Body of pancreas (tissue), 4 donors: ENCODE measurements around the gene TRPV3. TPM values are rescaled to one million over a fixed set of nuclear protein-coding genes. Genes with fewer than 3 reads are reported as not detected.

Experiments
- ATAC-seq: fragments of 150-250 bp; one replicate; pipeline ENCODE4 v1.9.1; 2016
- DNase-seq, 4 donors: peaks; one replicate each; pipeline ENCODE4 v3.0.0-alpha.2; 2019
- H3K27ac ChIP-seq, 4 donors: fragments of 200-600 bp; sonication (generic); 1 replicate in 3 of 4; 2 replicates in 1 of 4; pipeline versions ENCODE4 v1.5.1 to v1.6.1; 2016 to 2019; ENCODE audit warnings: mild to moderate bottlenecking in 1 of 4, mixed read lengths in 1 of 4, moderate library complexity in 1 of 4
- H3K27me3 ChIP-seq, 2 donors: fragments of 200-600 bp; sonication (generic); one replicate each; pipeline ENCODE4 v1.6.0; 2016; ENCODE audit warnings: mild to moderate bottlenecking in 1 of 2
- H3K36me3 ChIP-seq, 2 donors: fragments of 200-600 bp; sonication (generic); replicated peaks in 1 of 2; 2 replicates each; pipeline ENCODE4 v1.5.1; 2016; ENCODE audit warnings: low read depth in 2 of 2; ENCODE audit not compliant: insufficient read depth in 1 of 2
- H3K4me1 ChIP-seq: fragments of 200-600 bp; sonication (generic); one replicate; pipeline ENCODE4 v1.6.0; 2016
- H3K4me3 ChIP-seq, 2 donors: fragments of 200-600 bp; sonication (generic); 1 replicate in 1 of 2; 2 replicates in 1 of 2; pipeline ENCODE4 v1.5.1; 2016 to 2019
- H3K9me3 ChIP-seq, 3 donors: fragments of 200-600 bp; sonication (generic); 1 replicate in 2 of 3; 2 replicates in 1 of 3; pipeline ENCODE4 v1.5.1; 2016
- POLR2A ChIP-seq, 3 donors: fragments of 450-650 bp; IDR thresholded peaks; one replicate each; pipeline ENCODE4 v1.6.1; 2016; ENCODE audit warnings: antibody characterized with exemption in 3 of 3, mild to moderate bottlenecking in 2 of 3
- WGBS, 2 donors: methylation state at CpG; one replicate each; pipeline ENCODE4 v1.1.5; 2017; 5-methylcytosine and 5-hydroxymethylcytosine counted together
- intact Hi-C: fragments of 100-400 bp; cut with DNase I; formaldehyde crosslinking; loops from one replicate; pipeline ENCODE4 v1.15.1; 2023
- total RNA-seq, 2 donors: library from RNA; depleted of rRNA; stranded (reverse); fragments of >200 nt; gene quantifications; one replicate each; pipeline ENCODE4 v1.1.0, GENCODE V29; 2016
- TF ChIP-seq, protein P1 (sequence below), 7 experiments: fragments of 450-650 bp in 4 of 7; fragments of 200-600 bp in 3 of 7; sonication (generic) in 3 of 7; IDR thresholded peaks; one replicate each; pipeline ENCODE4 v1.5.1; 2016 to 2019; ENCODE audit warnings: antibody characterized with exemption in 7 of 7

Gene TRPV3
- total RNA-seq, 2 donors from 2014 or later: 0.33 TPM; not detected in 1

DNA sequence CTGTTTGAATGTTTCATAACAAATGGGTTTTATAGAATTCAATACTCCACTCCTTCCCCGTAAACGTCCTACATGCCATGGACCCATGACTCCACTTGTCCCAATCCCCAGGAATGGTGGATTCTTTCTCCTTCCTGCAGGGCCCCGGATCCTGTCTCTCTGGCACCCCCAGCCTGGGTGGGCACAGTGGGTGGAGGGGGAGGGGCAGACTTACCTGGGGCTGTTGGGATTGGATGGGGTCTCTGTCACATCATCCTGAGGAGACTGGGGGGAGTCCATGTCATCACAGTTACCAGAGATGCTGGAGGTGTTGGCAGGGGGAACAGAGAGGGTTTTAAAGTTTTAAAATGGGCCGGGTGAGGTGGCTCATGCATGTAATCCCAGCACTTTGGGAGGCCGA is 13.2 kb downstream of the TRPV3 start:
- Histone ChIP-seq H3K27ac (no peak overlapping the region), H3K4me1 (no peaks in the 10 kb centered on the region), H3K27me3 (no peaks in the 10 kb centered on the region), H3K9me3 (no peaks in the 10 kb centered on the region), H3K36me3 (no peaks in the 10 kb centered on the region), H3K4me3 (no peak overlapping the region)
- intact Hi-C loops: no loop called here
- DNase-seq (no peak), ATAC-seq (no peak)
- TF ChIP-seq POLR2A (IDR thresholded peaks at IDR 0.05): no peak
- TF ChIP-seq, protein P1, sequence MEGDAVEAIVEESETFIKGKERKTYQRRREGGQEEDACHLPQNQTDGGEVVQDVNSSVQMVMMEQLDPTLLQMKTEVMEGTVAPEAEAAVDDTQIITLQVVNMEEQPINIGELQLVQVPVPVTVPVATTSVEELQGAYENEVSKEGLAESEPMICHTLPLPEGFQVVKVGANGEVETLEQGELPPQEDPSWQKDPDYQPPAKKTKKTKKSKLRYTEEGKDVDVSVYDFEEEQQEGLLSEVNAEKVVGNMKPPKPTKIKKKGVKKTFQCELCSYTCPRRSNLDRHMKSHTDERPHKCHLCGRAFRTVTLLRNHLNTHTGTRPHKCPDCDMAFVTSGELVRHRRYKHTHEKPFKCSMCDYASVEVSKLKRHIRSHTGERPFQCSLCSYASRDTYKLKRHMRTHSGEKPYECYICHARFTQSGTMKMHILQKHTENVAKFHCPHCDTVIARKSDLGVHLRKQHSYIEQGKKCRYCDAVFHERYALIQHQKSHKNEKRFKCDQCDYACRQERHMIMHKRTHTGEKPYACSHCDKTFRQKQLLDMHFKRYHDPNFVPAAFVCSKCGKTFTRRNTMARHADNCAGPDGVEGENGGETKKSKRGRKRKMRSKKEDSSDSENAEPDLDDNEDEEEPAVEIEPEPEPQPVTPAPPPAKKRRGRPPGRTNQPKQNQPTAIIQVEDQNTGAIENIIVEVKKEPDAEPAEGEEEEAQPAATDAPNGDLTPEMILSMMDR (IDR thresholded peaks at IDR 0.05): no peak
- 78 to 87% methylated on average over 5 of the region's 5 CpGs for WGBS, 2 donors

DNA sequence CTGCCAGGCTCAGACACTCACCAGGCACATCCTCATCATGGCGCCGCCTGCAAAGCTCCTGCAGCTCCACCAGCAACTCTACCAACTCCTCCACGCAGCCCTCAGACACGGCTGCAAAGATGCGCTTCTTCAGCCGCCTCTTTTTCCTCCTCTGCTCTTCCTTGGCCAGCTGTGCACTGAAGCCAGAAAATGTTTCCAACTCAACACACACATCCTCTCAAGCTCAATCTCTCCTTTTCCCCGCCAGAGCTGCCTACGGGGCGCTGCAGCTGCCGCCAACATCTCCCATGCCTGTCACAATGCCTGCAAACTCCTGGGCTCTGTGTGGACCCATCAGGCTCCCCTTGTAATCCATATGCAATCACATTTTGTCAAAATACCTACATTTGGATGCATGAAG is 14.2 kb downstream of the TRPV3 start:
- 61 to 85% methylated on average over 10 of the region's 10 CpGs for WGBS, 2 donors
- Histone ChIP-seq H3K27me3 (no peaks in the 10 kb centered on the region), H3K4me1 (no peaks in the 10 kb centered on the region), H3K9me3 (no peaks in the 10 kb centered on the region), H3K27ac (no peak overlapping the region), H3K4me3 (no peak overlapping the region), H3K36me3 (no peaks in the 10 kb centered on the region)
- intact Hi-C loops: no loop called here
- DNase-seq (no peak), ATAC-seq (no peak)
- TF ChIP-seq POLR2A (IDR thresholded peaks at IDR 0.05): no peak
- TF ChIP-seq, protein P1 (IDR thresholded peaks at IDR 0.05): no peak

DNA sequence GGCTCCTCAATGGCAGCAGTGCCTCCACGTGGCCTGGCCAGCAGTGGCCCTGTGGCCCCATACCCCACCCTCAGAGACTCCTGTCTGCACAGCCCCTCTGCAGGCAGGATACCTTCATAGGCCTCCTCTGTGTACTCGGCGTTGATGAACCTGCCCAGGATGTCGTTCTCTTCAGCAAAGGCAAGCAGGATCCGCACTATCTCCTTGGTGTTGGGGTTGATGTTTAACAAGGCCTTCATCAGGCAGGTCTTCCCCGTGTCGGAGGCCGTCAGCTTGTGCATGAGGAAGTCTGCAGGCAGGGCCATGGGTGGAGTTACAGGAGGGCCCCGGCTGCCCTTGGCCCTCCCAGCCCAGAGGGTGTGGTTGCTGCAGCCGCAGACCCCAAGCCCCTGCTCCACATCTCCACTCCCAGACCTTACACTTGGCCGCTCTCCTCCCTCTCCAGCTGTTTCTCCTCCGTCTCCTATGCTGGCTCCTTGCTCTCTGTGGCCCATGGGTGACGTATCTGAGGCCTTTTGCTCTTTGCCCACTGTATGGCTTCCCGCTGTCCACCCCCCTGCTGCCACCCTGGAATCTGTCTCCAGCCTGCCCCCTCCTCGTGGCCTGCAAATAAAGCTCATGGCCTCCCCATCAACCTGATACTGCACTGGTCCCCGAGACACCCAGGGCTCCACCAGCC is 15.1 kb downstream of the TRPV3 start:
- intact Hi-C loops: no loop called here
- no peak overlapping the region for H3K4me3 ChIP-seq
- no peaks in the 10 kb centered on the region for H3K27me3 ChIP-seq
- no peak overlapping the region for H3K27ac ChIP-seq
- H3K36me3 ChIP-seq: no peaks in the 10 kb centered on the region
- DNase-seq: no peak
- ATAC-seq: no peak
- no peaks in the 10 kb centered on the region for H3K4me1 ChIP-seq
- H3K9me3 ChIP-seq: no peaks in the 10 kb centered on the region
- TF ChIP-seq, protein P1 (IDR thresholded peaks at IDR 0.05): no peak
- no peak for TF ChIP-seq POLR2A (IDR thresholded peaks at IDR 0.05)
- 63 to 77% methylated on average over 14 to 16 of the region's 16 CpGs for WGBS, 2 donors

DNA sequence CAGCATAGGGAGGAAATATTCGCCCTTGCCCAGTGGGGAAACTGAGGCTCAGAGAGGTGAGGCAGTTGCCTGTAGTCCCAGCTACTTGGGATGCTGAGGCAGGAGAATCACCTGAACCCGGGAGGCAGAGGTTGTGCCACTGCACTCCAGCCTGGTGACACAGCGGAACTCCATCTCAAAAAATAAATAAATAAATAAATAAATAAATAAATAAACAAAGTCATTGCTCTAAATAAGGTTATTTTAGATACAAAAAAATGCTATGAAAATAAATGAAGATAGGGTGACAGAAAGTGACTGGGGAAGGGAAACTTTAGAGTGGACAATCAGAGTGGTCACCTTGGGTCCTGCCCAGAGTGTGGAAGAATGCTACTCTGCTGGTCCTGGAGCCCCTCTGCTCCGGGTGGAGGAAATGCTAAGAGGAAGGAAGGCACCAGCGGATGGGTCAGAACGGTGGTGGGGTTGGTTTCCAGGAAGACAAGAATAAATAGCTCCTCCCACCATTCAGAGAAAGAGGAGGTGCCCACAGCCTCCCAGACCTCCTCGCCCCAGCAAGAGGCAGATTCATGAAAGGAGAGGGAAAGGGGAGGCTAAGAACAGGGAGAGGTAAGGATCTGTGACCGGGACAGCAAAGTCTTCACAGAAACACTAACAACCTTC is 17.6 kb downstream of the TRPV3 start:
- ATAC-seq: no peak

More for the DNA sequence above, 17.6 kb downstream of the TRPV3 start:
- TF ChIP-seq POLR2A (IDR thresholded peaks at IDR 0.05): no peak
- TF ChIP-seq, protein P1 (IDR thresholded peaks at IDR 0.05): no peak
- intact Hi-C loops: no loop called here
- H3K27me3 ChIP-seq: no peaks in the 10 kb centered on the region
- H3K36me3 ChIP-seq: no peaks in the 10 kb centered on the region
- peaks cover 10% of the 10 kb centered on the region for H3K4me1 ChIP-seq
- no peak overlapping the region for H3K4me3 ChIP-seq
- DNase-seq: no peak
- 65 to 70% methylated on average over 8 of the region's 8 CpGs for WGBS, 2 donors
- no peaks in the 10 kb centered on the region for H3K9me3 ChIP-seq
- H3K27ac ChIP-seq: no peak overlapping the region
